Stimulated activated CD4-positive, alpha-beta T cell treated with anti-CD3 and anti-CD28 coated beads, TNF-alpha, amount 100 ng/mL, for 24 hours (primary cell): ENCODE data around the gene IL1R2.
"Not testable (repeated sequence)": the region's sequence is repeated elsewhere in the genome, so short reads cannot be mapped to it uniquely, and the experiment has no call there.

Experiments
- DNase-seq, 3 experiments: peaks; one replicate each; pipeline ENCODE4 v3.0.0-alpha.2; 2020; ENCODE audit warnings: low read depth in 3 of 3

Gene IL1R2

GRCh38 chr2:102060792-102061191, 69.0 kb downstream of the IL1R2 start:
- DNase-seq = no peak

GRCh38 chr2:102061286-102061699, 69.5 kb downstream of the IL1R2 start:
- no peak for DNase-seq

GRCh38 chr2:102061962-102062795, 70.4 kb downstream of the IL1R2 start:
- DNase-seq = no peak

GRCh38 chr2:102062802-102063201, 71.0 kb downstream of the IL1R2 start:
- no peak for DNase-seq

DNA sequence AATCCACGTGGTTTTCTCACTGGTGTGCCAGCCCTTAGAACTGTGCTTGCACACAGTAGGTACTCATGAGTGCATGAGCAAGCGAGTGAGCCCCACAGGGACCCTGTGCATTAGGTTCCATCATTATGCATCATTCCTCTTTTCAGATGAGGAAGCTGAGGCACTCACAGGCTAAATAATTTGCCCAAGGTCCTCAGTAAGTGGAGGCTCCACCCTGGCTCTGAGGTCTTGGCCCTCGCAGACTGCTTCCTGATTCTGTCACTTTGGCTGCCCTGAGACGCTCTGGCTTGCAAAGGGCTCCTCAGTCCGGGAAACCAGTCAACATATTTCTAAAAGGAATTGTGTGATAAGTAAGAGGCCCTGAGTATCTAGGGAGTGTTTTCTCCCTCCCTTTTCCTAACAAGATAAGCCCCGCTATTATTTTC, 71.7 kb downstream of the IL1R2 start:
- DNase-seq = no peak

- DNase-seq = peak in 1 of 3 experiments; percentile 55
These were observed 72.3 kb downstream of the IL1R2 start for GRCh38 chr2:102063941-102064678.

- DNase-seq = no peak
These were observed 73.2 kb downstream of the IL1R2 start for GRCh38 chr2:102064679-102065674.

DNA sequence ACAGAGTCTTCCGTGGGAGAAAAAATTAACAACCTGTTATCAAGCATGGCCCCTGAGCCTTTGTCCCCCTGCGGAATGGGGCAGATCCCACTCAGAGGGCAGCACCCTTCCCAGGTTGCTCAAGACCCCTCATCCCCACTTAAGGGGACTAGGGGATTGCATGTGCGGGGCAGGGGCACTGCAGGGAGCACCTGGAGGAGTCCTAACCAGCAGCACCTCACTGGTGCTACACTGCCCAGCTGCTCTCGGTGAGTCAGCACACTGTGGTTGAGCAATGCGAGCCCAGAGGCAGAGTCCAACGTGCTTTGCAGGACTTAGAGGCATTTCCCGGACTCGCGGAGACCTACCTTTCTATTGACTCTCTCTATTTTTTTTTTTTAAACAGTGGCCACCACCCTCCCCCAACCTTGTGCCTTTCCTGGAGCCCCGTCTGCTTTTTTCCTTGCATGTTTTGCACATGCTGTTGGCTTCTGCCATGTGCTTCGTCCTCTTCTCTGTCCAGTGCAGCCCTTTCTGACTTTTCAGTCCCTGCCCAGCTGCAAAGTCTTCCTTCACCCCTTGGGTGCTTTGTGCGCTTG, 74.0 kb downstream of the IL1R2 start:
- DNase-seq = no peak

DNA sequence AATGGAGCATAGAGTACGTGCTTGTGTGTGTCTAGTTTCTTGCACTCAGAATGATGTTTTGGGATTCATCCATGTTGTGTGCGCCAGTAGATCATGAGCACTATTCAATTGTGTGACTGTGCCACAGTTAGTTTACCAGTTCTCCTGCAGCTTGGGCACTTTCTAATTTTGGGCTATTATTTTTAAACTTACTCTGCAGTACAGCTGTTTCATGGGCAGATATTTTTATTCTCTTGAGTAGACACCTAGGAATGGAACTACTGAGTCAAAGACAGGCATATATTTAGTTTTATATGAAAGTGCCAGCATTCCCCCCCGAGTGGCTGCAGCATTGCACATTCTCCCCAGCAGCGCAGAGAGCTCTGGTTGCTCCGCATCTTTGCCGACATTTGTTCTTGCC, 74.8 kb downstream of the IL1R2 start:
- DNase-seq = no peak

DNA sequence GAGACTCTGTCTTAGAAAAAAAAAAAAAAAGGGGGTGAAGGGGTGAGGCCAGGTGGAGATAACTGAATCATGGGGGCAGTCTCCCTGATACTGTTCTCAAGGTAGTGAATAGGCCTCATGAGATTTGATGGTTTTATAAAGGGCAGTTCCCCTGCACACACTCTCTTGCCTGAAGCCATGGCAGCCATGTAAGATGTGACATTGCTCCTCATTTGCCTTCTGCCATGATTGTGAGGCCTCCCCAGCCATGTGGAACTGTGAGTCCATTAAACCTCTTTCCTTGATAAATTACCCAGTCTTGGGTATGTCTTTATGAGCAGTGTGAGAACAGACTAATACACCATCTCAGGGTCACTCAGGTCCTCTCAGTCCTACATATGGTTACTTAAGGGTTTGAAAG, 76.4 kb downstream of the IL1R2 start:
- not testable (repeated sequence) for DNase-seq

DNA sequence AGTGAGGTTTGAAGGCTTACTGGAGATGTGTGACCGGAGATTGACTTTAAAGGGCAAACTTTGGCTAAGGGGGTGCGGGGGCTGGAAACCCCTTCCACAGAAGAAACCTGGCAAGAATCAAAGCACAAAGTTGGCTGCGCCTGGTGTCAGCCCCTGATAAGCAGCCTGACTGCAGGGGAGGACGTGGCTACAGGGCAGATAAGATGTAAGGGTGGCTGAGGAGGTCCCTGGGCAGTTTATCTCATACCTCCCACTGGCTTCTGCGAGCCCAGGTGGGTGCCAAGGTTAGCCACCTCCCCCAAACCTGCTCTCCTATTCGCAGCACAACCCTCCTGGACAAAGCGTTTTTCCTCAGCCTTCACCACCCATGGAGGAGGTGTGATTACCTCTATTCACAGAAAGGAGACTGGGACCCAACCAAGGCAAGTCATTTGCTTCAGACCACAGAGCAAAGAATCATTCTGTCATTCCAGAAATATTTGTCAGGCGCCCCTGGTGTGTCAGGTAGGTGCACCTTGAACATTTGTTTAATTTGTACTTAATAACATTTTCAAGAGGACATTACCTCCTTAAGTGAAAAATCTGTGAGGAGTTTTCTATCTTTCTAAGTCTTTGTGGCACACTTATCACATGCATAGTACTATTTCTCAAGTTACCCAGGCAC, 77.7 kb downstream of the IL1R2 start:
- DNase-seq = no peak

DNA sequence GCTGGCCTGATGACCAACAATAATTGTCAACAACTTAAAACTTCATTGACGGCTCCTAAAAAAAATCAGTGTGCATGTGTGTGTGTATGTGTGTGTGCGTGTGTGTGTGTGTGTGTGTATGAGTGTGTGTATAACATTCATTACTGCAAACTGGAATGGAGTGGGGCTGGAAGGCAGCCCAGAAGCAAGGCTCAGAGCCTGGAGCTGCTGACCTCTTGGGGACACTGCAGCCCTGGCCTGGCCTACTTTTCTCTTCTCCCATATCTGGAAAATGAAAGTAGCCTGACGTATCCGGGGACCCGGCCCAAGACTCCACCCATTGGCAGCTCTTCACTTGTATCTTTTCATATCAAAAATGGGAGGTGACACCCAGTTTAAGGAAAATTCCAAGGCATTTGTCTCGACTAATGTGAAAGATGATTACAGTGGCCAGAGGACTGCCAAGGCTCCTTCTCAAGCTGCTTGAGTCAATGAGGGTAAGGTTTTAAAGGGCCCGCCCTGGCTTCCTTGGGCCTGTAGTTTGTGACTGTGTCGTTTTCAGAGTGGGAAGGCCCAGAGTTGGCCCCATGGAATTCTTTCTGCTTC, 78.4 kb downstream of the IL1R2 start:
- DNase-seq = no peak

DNA sequence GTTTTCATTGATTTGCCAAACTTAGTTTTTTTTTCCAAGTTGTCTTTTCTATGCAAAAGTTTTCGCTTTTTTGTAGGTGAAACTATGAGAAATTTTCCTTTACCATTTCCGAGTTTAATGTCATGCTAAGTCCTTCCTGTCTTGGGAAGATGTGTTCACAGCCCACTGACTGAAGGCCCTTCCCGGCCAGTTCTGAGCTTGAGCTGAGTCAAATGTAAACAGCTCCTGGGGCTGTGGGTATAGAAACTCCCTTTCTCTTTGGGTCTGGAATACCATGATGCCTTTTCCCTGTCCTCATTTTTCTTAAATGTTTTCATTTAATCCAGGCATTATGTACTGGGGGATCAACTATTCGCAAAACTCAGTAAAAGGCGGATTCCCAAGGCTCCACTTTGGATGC, 81.0 kb downstream of the IL1R2 start:
- no peak for DNase-seq

DNA sequence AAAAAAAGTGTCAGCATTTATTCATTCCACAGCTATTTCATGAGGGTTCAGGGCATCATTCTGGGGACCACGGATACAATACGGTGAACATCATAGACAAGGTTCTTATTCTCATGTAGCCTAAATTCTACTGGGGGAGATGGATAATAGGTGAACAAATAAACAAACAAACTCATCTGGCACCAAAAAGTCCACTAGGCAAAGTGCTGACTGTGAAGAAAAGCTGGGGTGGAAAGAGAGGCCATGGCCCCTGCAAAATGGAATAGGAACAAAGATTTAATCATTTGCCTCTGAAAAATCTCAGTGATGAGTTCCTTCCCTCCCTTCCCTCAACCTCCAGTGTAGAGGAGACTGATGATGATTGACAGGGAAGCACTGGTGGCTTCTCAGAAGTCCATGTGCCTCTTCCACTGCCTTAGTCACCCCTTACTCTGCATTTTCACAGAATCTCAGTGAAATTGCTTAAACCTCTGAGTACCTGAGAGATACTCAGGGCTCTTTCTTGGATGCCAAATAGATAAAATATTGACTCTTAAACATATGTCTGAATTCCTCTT, 81.5 kb downstream of the IL1R2 start:
- DNase-seq = no peak

- no peak for DNase-seq
These were observed 82.5 kb downstream of the IL1R2 start for GRCh38 chr2:102074152-102074783.

- DNase-seq = no peak
These were observed 83.7 kb downstream of the IL1R2 start for GRCh38 chr2:102075479-102075878.

GRCh38 chr2:102076512-102076911, 84.8 kb downstream of the IL1R2 start:
- DNase-seq = no peak
